ENCODE results near the gene RBM48.

DNA sequence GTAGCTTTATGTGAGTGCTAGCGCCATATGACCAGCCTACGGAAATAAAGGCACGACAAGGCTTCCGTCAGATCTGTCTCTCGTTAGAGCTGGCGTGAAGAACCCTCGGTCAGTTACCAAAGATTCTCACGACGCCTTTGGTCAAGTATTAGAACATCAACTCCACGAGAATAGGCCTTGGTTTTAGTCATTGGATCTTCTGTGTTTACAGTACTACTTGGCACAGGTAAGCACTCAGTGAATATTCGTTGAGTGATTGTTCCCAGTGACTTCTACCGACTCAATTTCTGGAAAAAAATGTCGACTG, 316 bp downstream of the RBM48 start:
- TF ChIP-seq SMC3 (IDR thresholded peaks at IDR 0.05) (no peak), CTCF (IDR thresholded peaks at IDR 0.05) (no peak), BCL3 (IDR thresholded peaks at IDR 0.05) (no peak), MAZ (IDR thresholded peaks at IDR 0.05; ENCODE audit: borderline replicate concordance, low read depth, low read length) (no peak), EHMT2 (IDR thresholded peaks at IDR 0.05; ENCODE audit: low read depth) (no peak), RFX5 (IDR thresholded peaks at IDR 0.05) (no peak), POLR2AphosphoS2 (conservative IDR thresholded peaks at IDR 0.05; ENCODE audit: low read length) (no peak), BHLHE40 (IDR thresholded peaks at IDR 0.05; ENCODE audit: low read depth, low read length) (no peak), MYC (IDR thresholded peaks at IDR 0.05; ENCODE audit: borderline replicate concordance, low read length) (no peak), JUN (IDR thresholded peaks at IDR 0.05) (no peak), POLR2A (IDR thresholded peaks at IDR 0.05; ENCODE audit: low read length) (no peak)
